Body of pancreas (tissue), 4 donors: Measurements from ENCODE around the gene VEZT.

ENCODE experiments used
- CTCF ChIP-seq, 7 experiments: fragments of 450-650 bp in 4 of 7; fragments of 200-600 bp in 3 of 7; sonication (generic) in 3 of 7; IDR thresholded peaks; one replicate each; pipeline ENCODE4 v1.5.1; 2016 to 2019; ENCODE audit warnings: antibody characterized with exemption in 7 of 7
- POLR2A ChIP-seq, 3 donors: fragments of 450-650 bp; IDR thresholded peaks; one replicate each; pipeline ENCODE4 v1.6.1; 2016; ENCODE audit warnings: antibody characterized with exemption in 3 of 3, mild to moderate bottlenecking in 2 of 3

DNA sequence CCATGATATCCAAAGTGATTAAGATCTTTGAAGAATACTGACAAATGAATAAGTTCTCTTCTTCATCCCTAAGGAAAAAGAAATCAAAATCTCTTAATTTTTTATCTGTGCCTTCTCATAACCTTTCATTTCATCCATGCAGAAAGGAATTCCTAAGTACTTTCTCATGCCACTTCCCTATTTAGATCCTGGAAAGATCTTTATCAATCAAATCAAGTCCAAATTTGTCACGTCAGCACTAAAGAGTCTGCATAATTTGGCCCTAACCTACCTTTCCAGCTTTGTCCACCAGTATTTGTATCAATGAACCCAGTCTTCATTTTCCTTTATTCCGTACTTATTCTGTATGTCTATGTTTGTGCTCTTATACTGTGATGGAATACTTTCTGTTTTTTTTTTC is 41.2 kb downstream of the VEZT start:
- TF ChIP-seq CTCF (IDR thresholded peaks at IDR 0.05), result no peak
- no peak for TF ChIP-seq POLR2A (IDR thresholded peaks at IDR 0.05)
